ENCODE measurements around the gene UBE2J2.

DNA sequence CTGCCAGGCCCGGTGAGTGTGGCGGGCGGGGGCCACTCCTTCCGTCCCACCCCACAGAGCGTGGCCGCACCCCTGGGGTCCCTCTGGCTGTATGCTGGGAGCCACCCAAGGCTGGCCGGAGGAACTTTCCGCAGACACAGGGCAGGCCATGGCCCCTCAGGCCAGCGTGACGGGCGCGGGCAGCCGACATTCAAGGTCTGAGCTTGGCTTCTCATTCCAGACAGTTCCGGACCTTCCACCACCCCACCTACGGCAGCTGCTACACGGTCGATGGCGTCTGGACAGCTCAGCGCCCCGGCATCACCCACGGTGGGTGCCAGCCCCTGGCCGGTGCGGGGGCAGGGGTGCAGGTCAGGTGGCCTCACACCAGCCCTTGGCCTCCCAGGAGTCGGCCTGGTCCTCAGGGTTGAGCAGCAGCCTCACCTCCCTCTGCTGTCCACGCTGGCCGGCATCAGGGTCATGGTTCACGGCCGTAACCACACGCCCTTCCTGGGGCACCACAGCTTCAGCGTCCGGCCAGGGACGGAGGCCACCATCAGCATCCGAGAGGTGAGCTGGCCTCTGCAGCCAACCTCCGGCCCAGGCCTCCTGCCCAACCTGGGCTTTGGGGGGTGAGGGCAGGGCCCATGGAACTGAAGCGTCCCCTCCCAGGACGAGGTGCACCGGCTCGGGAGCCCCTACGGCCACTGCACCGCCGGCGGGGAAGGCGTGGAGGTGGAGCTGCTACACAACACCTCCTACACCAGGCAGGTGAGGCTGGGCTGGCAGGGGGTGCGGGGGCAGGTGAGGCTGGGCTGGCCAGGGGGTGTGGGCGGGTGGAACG lies 13.8 kb upstream of the UBE2J2 start:
- TF ChIP-seq, protein P1, sequence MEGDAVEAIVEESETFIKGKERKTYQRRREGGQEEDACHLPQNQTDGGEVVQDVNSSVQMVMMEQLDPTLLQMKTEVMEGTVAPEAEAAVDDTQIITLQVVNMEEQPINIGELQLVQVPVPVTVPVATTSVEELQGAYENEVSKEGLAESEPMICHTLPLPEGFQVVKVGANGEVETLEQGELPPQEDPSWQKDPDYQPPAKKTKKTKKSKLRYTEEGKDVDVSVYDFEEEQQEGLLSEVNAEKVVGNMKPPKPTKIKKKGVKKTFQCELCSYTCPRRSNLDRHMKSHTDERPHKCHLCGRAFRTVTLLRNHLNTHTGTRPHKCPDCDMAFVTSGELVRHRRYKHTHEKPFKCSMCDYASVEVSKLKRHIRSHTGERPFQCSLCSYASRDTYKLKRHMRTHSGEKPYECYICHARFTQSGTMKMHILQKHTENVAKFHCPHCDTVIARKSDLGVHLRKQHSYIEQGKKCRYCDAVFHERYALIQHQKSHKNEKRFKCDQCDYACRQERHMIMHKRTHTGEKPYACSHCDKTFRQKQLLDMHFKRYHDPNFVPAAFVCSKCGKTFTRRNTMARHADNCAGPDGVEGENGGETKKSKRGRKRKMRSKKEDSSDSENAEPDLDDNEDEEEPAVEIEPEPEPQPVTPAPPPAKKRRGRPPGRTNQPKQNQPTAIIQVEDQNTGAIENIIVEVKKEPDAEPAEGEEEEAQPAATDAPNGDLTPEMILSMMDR (IDR thresholded peaks at IDR 0.05) = no peak
- TF ChIP-seq POLR2AphosphoS5 (IDR thresholded peaks at IDR 0.05; ENCODE audit: insufficient read depth in 1 of 2, low read depth in 1 of 2) = no peak
- TF ChIP-seq POLR2A (IDR thresholded peaks at IDR 0.05) = no peak
